HG02973 (cell line): ENCODE data around the gene PBX1.

ENCODE experiments used
- ATAC-seq: cut with Tn5 transposase; IDR thresholded peaks from one replicate; pipeline ENCODE4 v1.9.1; 2021; ENCODE audit warnings: moderate library complexity; ENCODE audit not compliant: unreplicated experiment

Gene PBX1

DNA sequence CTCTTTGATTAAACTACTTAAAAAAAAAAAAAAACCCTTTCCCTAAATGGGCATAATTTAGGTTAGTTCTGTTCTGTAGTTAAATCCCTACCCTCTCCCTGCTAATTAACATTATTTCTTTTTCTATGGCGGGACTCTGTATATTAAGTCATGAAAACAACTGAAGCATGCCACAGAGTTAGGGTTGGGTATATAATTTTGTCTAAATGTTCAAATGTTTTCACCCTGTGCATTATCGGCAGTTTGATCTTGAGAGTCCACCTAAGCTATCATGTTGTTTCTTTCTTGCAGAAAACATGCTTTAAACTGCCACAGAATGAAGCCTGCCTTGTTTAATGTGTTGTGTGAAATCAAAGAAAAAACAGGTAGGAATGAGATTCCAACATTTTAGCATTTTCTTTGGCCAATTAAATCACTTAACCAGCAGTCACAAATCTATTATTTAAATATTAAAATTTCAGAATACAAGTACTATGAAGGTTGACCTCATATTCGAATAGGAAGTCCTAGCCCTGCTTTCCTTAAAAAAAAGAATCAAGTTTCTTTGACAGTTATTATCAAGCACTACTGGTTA is 4.0 kb downstream of the PBX1 start:
- no peak for ATAC-seq

GRCh38 chr1:164563721-164564360 is 4.9 kb downstream of the PBX1 start:
- ATAC-seq: no peak

DNA sequence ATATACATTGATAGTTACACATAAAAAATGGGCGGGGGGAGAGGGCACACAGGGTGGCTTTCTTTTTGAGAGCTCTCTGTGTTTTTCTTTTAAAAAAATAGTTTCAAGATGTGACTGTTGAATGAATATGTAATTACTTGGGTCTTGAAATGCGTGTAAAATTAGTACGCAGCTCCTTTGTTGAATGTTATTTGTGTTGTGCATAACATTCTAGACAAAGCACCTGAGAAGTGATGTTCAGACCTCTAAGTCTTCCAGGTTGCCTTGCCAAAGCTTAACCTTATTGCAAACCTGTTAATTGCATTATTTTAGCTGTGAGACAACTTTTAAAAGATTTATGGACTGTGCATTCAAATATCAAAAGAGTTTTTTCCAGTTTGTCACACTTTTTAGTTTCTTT is 5.4 kb downstream of the PBX1 start:
- no peak for ATAC-seq

DNA sequence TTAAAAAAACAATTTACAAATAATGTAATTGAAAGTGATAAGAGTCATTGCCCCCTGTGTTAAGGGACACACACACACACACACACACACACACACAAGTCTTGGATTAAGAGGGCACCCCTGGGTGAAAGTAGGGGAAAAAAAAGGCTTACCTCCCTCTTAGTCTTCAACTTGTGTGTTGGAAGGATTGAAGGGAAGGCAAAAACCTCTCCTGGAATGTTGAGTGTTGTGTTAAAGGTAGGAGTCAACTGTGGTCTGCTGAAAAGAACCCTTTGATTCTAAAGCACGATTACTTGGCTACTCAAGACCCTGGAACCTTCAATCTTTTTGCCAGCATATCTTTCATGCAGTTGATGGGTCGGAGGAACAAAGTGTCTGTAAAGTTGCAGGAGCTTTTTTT is 6.4 kb downstream of the PBX1 start:
- no peak for ATAC-seq

DNA sequence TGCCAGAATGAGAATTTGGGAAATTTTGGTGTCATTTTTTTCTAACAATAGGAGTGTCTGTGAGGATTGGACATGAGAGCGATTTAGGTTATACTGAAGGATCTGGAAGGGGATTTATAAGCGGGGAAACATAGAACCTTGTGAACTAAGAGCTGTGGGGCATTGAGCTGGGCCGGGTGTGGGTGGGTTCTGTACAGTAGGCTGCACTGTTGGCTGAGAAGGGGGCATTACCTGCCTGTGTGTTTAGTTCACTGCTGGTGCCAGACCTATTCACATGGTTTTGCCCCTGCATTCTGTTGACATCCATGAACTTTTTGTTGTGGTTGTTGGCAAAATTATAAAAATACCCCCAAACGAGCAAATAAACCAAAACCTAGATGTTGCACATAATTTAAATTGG is 8.8 kb downstream of the PBX1 start:
- ATAC-seq: no peak

GRCh38 chr1:164569241-164569640 is 10.3 kb downstream of the PBX1 start:
- no peak for ATAC-seq

GRCh38 chr1:164569866-164570265 is 10.9 kb downstream of the PBX1 start:
- no peak for ATAC-seq

DNA sequence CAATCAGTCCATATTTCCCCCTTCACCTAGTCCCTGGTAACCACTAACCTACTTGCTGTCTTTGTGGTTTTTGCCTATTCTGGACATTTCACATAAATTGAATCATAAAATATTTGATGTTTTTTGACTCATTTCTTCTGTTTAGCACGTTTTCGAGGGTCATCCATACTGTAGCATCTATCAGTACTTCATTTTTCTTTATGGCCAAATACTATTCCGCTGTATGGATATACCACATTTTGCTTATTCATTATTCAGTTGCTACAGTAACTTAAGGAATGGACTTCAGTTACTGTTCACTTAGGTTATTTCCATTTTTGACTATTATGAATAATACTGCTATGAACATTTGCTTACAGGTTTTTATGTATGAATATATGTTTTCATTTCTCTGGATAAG is 12.3 kb downstream of the PBX1 start:
- ATAC-seq: no peak

GRCh38 chr1:164575356-164575886 is 16.4 kb downstream of the PBX1 start:
- no peak for ATAC-seq

- no peak for ATAC-seq
Measured at GRCh38 chr1:164576291-164577271, 17.6 kb downstream of the PBX1 start.

DNA sequence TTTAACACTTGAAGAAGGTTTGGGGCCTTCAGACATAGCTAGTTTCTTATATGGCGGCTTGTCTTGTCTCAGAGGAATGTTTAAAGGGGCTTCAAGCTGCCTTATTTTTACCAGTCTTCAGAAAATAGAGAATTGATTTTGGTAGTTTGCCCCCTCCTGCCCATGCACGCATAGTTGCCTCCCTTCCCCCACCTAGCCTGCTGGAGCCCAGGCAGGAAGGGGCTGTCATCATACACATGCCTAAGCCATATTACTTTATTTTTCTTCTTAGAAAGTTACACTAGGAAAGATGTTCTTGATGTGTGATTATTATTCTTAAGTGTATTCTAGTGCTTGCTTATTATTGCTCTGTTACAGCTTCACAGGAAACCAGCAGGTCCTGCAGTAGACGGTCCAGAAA is 18.3 kb downstream of the PBX1 start:
- no peak for ATAC-seq

- no peak for ATAC-seq
Measured at GRCh38 chr1:164578479-164579200, 19.7 kb downstream of the PBX1 start.

DNA sequence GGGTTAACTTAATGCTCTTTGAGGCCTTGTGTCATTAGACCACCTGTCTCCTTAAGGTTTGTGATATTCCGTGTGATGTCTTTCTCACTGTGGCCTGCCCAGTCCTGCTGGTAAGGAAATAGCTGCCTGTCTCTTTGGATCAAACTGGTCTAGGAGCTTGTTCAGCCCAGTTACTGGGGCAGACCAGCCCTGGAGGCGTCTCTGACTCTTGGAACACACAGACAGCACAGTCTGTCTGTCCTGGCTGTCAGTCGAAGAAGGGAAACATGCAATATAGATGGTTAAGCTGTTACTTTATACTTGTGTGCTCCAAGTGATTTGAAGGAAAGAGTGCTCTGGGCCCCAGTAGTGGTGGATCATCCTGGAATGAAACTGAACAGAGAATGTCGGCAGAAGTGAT is 20.4 kb downstream of the PBX1 start:
- no peak for ATAC-seq

DNA sequence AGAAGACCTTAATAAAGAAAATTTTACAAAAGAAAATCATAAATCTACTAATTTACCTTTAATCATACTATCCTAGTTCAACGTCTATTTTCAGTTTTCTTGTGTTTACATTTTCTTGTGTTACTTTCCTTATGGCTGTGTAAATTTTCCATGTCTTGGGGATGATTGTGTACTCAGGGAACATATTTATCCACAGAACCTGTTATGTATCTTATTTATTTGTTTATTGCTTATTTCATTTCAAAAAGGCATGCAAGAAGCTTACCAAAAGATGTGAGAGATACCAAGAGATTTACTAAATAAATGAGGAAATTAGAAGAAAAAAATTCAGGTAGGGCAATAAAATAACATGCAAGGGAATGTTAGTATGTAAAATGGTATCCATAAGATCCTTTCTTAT is 22.8 kb downstream of the PBX1 start:
- no peak for ATAC-seq

DNA sequence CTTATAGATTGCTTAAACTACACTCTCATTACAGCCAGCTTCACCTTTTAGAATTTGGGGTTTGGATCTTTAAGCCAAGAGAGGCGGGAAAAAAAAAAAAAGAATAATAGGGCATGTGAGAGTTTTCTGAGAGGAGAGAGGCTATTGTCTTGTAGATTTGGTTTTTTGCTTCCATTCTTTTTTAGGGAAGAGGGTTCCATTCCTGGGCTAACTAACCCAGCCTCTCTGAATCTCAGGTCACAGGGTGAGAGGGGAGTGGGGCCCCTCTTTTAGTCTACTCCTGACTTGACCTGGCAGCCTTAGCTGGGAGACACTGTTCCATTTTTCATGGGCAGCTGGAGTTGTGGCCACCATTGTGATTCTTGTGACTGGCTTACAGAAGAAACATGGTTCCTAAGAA is 24.2 kb downstream of the PBX1 start:
- ATAC-seq: no peak

DNA sequence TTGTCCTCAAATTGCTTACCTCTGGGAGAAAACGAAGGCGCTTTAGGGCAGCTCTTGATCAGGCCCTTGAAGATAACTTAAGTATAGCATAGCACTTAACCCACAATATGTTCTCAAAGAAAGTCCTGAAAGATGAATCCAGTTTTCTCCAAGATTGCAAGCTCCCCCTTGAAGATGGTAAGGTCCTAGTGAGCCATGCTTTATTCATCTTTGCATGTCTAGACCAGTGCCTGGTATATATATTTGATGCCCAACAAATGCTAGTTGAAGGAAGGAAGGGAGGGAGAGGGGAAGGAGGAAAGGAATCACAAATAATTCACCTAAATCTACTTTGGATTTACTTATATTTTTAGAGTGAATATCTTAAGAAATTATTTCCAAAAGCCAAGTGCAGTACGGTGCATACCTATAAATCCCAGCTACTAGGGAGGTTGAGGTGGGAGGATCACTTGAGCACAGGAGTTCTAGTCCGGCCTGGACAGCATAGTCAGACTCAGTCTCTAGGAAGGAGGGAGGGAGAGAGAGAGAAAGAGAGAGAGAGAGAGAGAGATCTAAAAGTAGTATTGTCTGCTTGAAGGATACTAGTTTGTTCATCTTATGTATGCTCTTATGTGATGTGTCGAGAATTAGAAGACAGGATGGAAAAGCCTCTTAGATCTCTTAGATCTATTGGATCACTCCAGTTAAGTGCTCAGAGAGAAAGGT is 25.0 kb downstream of the PBX1 start:
- ATAC-seq: no peak

- ATAC-seq: no peak
Measured at GRCh38 chr1:164586591-164586990, 27.6 kb downstream of the PBX1 start.

DNA sequence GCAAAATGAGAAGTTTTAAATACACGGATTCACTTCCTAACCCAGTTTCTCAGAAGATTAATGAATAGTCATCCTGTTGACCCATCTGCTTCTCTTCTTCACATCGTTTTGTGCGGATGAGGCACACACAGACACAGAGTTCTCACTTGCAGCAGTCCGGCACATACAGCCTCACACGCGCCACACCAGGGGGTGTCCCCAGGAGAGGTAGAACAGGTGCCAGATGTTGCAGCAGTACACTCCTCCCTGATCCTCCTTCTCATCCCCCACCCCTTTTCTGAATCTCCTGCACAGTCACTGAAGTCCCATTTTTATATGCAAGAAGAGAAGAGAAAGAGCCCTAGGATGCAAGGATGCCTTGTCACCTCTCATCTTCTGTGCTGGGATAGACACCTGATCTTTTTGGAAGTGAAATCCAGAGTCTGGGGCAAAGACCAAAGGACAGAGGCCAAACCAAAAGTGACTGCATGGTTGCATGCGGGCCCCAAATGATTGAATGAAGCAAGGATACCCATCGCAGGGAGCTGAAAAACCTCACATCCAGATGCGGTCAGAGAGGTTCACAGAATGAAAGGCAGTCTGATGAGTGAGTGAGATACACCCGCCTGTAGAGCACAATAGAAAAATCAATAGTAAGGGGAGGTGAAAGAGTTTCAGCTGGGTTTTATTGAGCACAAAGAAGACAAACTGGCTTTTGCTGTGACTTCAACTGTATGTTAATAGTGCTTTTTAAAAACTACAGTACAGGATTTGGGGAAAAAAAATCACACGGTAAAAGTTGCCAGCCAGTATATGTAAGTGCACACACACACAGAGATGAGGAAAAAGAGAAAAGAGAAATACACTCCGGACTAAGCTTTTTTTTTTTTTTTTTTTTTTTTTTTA is 28.9 kb downstream of the PBX1 start:
- no peak for ATAC-seq

GRCh38 chr1:164588516-164589341 is 29.7 kb downstream of the PBX1 start:
- no peak for ATAC-seq
